ENCODE data around the gene PKD2L2. TPM values are rescaled to one million over a fixed set of nuclear protein-coding genes. Genes with fewer than 3 reads are reported as not detected.

The PKD2L2 gene
- total RNA-seq: 0.46 TPM

DNA sequence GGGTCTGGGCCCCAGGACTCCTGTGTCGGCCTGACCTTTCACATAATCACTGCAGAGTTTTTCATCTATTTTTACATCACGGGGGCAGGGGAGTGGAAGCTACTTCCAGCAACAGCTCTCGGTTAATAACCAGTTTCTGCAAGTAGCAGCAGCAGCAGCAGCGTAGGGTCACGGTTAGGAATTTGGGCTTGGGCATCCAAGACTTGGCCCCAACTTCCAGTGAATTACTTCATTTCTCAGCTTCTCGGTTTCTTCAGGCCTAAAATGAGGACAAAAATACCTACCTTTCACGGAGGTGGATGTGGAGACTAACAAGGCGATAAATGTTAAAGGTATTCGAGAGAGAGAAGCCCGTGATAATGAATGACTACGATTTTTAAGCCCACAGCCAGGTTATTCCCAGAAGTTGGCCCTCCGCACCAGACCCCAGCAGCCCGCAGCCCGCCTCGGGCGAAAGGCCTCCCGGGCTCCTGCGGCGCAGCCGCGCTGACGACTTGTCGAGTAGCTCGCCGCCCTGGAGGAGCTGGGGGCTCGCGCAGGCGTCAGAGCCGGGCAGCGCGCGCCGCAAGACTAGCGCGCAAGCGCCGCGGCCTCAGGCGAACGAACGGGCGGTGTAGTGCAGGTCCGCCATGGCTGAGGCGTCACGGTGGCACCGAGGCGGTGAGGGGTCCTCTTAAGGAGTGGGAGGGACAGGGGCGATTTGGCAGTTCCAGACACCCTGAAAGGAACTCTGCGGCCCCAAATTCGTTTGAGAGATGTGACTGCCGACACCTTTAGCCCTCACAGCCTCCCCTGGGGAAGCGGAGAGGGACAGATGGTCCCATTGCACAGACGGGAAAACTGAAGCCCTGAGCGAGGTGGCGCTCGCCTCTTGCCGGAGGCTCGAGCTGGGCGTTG, at the start of gene PKD2L2:
Gene PKD2L2, plus strand, starts transcription at position 595 of the 897 bp plus-strand sequence. Its CDS starts 35 bp downstream, at position 630.

DNA sequence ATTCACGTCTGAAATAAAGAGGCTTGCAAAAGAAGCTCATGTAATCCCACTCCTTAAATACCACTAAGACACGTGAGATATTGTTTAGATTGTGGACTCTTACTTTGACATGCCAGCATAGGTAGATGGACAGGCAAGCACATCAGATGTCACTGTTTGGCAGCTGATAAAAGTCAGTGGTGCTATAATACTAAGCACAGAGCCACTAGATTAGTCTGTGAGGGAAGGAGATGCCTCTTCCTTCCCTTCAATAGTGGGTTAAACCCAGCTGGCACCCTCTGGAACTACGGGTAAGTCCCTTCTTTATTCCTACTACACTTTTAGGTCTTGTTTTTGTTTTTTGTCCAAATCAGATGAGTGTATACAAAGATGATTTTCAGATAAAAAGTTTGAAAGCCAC, 21.6 kb upstream of the PKD2L2 start, which contains the start of gene MYOT:
Gene MYOT, plus strand, starts transcription at position 197 of the 400 bp plus-strand sequence. CDS start 2,792 bp downstream, outside the sequence.

Other genes starting within 250 kb of the PKD2L2 start
- 19.8 TPM for gene KLHL3, start 153.4 kb upstream of the PKD2L2 start, total RNA-seq
- 58.1 TPM for gene HNRNPA0, start 135.1 kb upstream of the PKD2L2 start, total RNA-seq
- gene MYOT, start 21.6 kb upstream of the PKD2L2 start, total RNA-seq: 1.8 TPM
- 139 TPM for gene FAM13B, start 143.6 kb downstream of the PKD2L2 start, total RNA-seq
- gene WNT8A, start 194.6 kb downstream of the PKD2L2 start, total RNA-seq: 0.23 TPM
- 22.4 TPM for gene NME5, start 250.0 kb downstream of the PKD2L2 start, total RNA-seq